IMR-90 (cell line): ENCODE measurements around the gene ZNF273. TPM values are rescaled to one million over a fixed set of nuclear protein-coding genes. Genes with fewer than 3 reads are reported as not detected.
"Not testable (repeated sequence)": the region's sequence is repeated elsewhere in the genome, so short reads cannot be mapped to it uniquely, and the experiment has no call there.

ENCODE experiments used
- ATAC-seq: fragments of 200-7000 bp; cut with Tn5 transposase; 2 replicates; pipeline ENCODE4 v1.9.1; 2020; ENCODE audit warnings: low read depth, mild to moderate bottlenecking, moderate library complexity
- BruUV-seq: library from RNA; stranded (reverse); fragments of 400-500 nt; replicated peaks from 2 replicates; lab custom pipeline; 2021; lab: Mats Ljungman, UMichigan
- CTCF ChIA-PET: fragments of 300-600 bp; formaldehyde crosslinking; extraction: SDS; loops from one replicate; lab custom pipeline; 2021; ENCODE audit warnings: antibody characterized with exemption; lab: Yijun Ruan, JAX
- POLR2A ChIA-PET: fragments of 300-600 bp; sonication (Branson Sonifier 250); formaldehyde crosslinking; loops from one replicate; lab custom pipeline; 2022; ENCODE audit warnings: antibody characterized with exemption; ENCODE audit not compliant: unreplicated experiment; lab: Charles Lee
- DNase-seq: peaks from one replicate; pipeline ENCODE4 v3.0.0; 2013
- H2AFZ ChIP-seq: replicated peaks from 2 replicates; pipeline ENCODE3; 2013; ENCODE audit warnings: low read length, mild to moderate bottlenecking; ENCODE audit not compliant: poor library complexity
- H2AK5ac ChIP-seq: 2 replicates; pipeline ENCODE4 v1.6.1; 2013; ENCODE audit warnings: low read depth, low read length, inconsistent platforms
- H2AK9ac ChIP-seq: replicated peaks from 2 replicates; pipeline ENCODE3; 2013; ENCODE audit warnings: mild to moderate bottlenecking, low read depth, low read length, moderate library complexity; ENCODE audit not compliant: poor library complexity
- H2BK120ac ChIP-seq: 2 replicates; pipeline ENCODE4 v1.6.1; 2013; ENCODE audit warnings: low read depth, low read length, inconsistent platforms
- H2BK15ac ChIP-seq: 3 replicates; pipeline ENCODE4 v1.6.1; 2013; ENCODE audit warnings: low read depth, low read length, inconsistent platforms
- H2BK20ac ChIP-seq: 2 replicates; pipeline ENCODE4 v1.6.1; 2013; ENCODE audit warnings: low read depth, mild to moderate bottlenecking, inconsistent platforms, low read length, moderate library complexity
- H2BK5ac ChIP-seq: 2 replicates; pipeline ENCODE4 v1.6.1; 2013; ENCODE audit warnings: mild to moderate bottlenecking, low read depth, low read length, inconsistent platforms; ENCODE audit not compliant: poor library complexity, severe bottlenecking
- H3K14ac ChIP-seq: replicated peaks from 2 replicates; pipeline ENCODE4 v1.6.1; 2013; ENCODE audit warnings: low read depth, low read length, inconsistent platforms
- H3K18ac ChIP-seq: 2 replicates; pipeline ENCODE4 v1.6.1; 2013; ENCODE audit warnings: low read depth, low read length, control low read depth
- H3K23ac ChIP-seq: 2 replicates; pipeline ENCODE4 v1.6.1; 2013; ENCODE audit warnings: low read depth, low read length, inconsistent platforms
- H3K27ac ChIP-seq: 2 replicates; pipeline ENCODE4 v1.5.1; 2013; ENCODE audit warnings: mild to moderate bottlenecking, control low read depth, low read length; ENCODE audit not compliant: insufficient read depth
- H3K27me3 ChIP-seq: 2 replicates; pipeline ENCODE4 v1.6.1; 2013; ENCODE audit warnings: low read length; ENCODE audit not compliant: control insufficient read depth, insufficient read depth
- H3K36me3 ChIP-seq: 2 replicates; pipeline ENCODE4 v1.6.1; 2013; ENCODE audit warnings: low read length, mixed read lengths; ENCODE audit not compliant: control insufficient read depth, insufficient read depth
- H3K4ac ChIP-seq: 2 replicates; pipeline ENCODE4 v1.6.1; 2013; ENCODE audit warnings: low read depth, low read length, inconsistent platforms
- H3K4me1 ChIP-seq: 2 replicates; pipeline ENCODE4 v1.6.1; 2013; ENCODE audit warnings: low read length, mixed read lengths; ENCODE audit not compliant: control insufficient read depth, insufficient read depth
- H3K4me2 ChIP-seq: 2 replicates; pipeline ENCODE4 v1.6.1; 2013; ENCODE audit warnings: low read depth, mild to moderate bottlenecking, control low read depth, low read length, moderate library complexity
- H3K4me3 ChIP-seq: 2 replicates; pipeline ENCODE4 v1.5.1; 2013; ENCODE audit warnings: low read depth, mild to moderate bottlenecking, control low read depth, low read length, moderate library complexity; ENCODE audit not compliant: insufficient read depth
- H3K56ac ChIP-seq: 2 replicates; pipeline ENCODE4 v1.6.1; 2013; ENCODE audit warnings: low read length, inconsistent platforms; ENCODE audit not compliant: insufficient read depth; ENCODE audit errors: extremely low read depth
- H3K79me1 ChIP-seq, 2 experiments: 2 replicates each; pipeline ENCODE4 v1.6.1; 2013; ENCODE audit warnings: low read length in 2 of 2, inconsistent platforms in 1 of 2, low read depth in 1 of 2
- H3K9ac ChIP-seq: 2 replicates; pipeline ENCODE4 v1.6.1; 2013; ENCODE audit warnings: low read depth, low read length, control low read depth
- H3K9me1 ChIP-seq: 2 replicates; pipeline ENCODE4 v1.6.1; 2013; ENCODE audit warnings: low read length, inconsistent platforms; ENCODE audit not compliant: insufficient read depth
- H3K9me3 ChIP-seq: 2 replicates; pipeline ENCODE4 v1.6.1; 2013; ENCODE audit warnings: low read length; ENCODE audit not compliant: control insufficient read depth, insufficient read depth
- H4K20me1 ChIP-seq: 2 replicates; pipeline ENCODE4 v1.6.1; 2013; ENCODE audit warnings: low read length, inconsistent platforms; ENCODE audit not compliant: insufficient read depth
- H4K5ac ChIP-seq: 2 replicates; pipeline ENCODE4 v1.6.1; 2013; ENCODE audit warnings: mild to moderate bottlenecking, low read depth, low read length, control low read depth
- H4K8ac ChIP-seq, 2 experiments: 2 replicates each; pipeline ENCODE4 v1.6.1; 2013; ENCODE audit warnings: low read depth in 2 of 2, low read length in 2 of 2, control low read depth in 1 of 2, inconsistent platforms in 1 of 2
- H4K91ac ChIP-seq: 2 replicates; pipeline ENCODE4 v1.6.1; 2013; ENCODE audit warnings: low read depth, low read length, inconsistent platforms; ENCODE audit not compliant: insufficient read depth
- WGBS, 2 experiments: methylation state at CpG; one replicate each; pipeline versions ENCODE4 v1.1.5 to v1.1.7; 2013; ENCODE audit warnings: missing lambda C conversion rate in 2 of 2; ENCODE audit not compliant: insufficient read length in 1 of 2; ENCODE audit errors: extremely low coverage in 2 of 2; 5-methylcytosine and 5-hydroxymethylcytosine counted together
- dilution Hi-C: fragments of 300-500 bp; cut with HindIII; formaldehyde crosslinking; loops from one replicate; pipeline ENCODE4 v1.14.3; 2018; ENCODE audit warnings: low sequenced_read_pairs; ENCODE audit not compliant: unreplicated experiment
- in situ Hi-C: fragments of 300-500 bp; cut with MboI; formaldehyde crosslinking; loops from 3 replicates; pipeline ENCODE4 v1.14.3; 2019; ENCODE audit warnings: low sequenced_read_pairs, inconsistent platforms, mixed read lengths
- intact Hi-C: fragments of 100-400 bp; cut with micrococcal nuclease; formaldehyde crosslinking; loops from 2 replicates; pipeline ENCODE4 v1.10.0; 2022
- polyA plus RNA-seq, 3 experiments: library from polyadenylated mRNA; depleted of rRNA; stranded (reverse); fragments of >200 nt; gene quantifications; 2 replicates each; pipeline ENCODE4 v1.2.3, GENCODE V29; 2012; ENCODE audit warnings: low replicate concordance in 1 of 3
- total RNA-seq: library from RNA; depleted of rRNA; stranded (reverse); fragments of >200 nt; gene quantifications from 2 replicates; pipeline ENCODE4 v1.2.3, GENCODE V29; 2012

Gene ZNF273
- total and polyA plus RNA-seq, 2 of the 4 experiments (the other 2 are of a cell fraction): 1.5 to 2.7 TPM

DNA sequence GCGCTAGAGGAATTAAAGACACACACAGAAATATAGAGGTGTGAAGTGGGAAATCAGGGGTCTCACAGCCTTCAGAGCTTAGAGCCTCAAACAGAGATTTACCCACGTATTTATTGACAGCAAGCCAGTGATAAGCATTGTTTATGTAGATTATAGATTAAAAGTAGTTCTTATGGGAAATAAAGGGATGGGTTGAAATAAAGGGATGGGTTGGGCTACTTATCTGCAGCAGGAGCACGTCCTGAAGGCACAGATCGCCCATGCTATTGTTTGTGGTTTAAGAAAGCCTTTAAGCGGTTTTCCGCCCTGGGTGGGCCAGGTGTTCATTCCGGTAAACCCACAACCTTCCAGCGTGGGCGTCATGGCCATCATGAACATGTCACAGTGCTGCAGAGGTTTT lies 12.2 kb downstream of the ZNF273 start:
- H3K18ac ChIP-seq, H3K27ac ChIP-seq, H3K36me3 ChIP-seq, H3K56ac ChIP-seq, H4K5ac ChIP-seq, H4K91ac ChIP-seq, H3K23ac ChIP-seq, H2BK20ac ChIP-seq, H2AK5ac ChIP-seq, H2AFZ ChIP-seq, H2BK15ac ChIP-seq, CTCF ChIA-PET, intact Hi-C loops, in situ Hi-C loops, H2BK120ac ChIP-seq, DNase-seq, H3K9me1 ChIP-seq, BruUV-seq, H3K4me2 ChIP-seq, H2AK9ac ChIP-seq, dilution Hi-C loops, H4K8ac ChIP-seq, H3K27me3 ChIP-seq, ATAC-seq, H3K9ac ChIP-seq, H2BK5ac ChIP-seq, H3K4ac ChIP-seq, H3K9me3 ChIP-seq, H3K4me1 ChIP-seq, POLR2A ChIA-PET, H3K4me3 ChIP-seq, H4K20me1 ChIP-seq, H3K14ac ChIP-seq: not testable (repeated sequence)
- H3K79me1 ChIP-seq: peaks cover 2 to 12% of the 10 kb centered on the region in 2 experiments; a peak in 3 of 4 replicates
- WGBS, 2 experiments: no CpG with 5 or more reads among the region's 9 CpGs

DNA sequence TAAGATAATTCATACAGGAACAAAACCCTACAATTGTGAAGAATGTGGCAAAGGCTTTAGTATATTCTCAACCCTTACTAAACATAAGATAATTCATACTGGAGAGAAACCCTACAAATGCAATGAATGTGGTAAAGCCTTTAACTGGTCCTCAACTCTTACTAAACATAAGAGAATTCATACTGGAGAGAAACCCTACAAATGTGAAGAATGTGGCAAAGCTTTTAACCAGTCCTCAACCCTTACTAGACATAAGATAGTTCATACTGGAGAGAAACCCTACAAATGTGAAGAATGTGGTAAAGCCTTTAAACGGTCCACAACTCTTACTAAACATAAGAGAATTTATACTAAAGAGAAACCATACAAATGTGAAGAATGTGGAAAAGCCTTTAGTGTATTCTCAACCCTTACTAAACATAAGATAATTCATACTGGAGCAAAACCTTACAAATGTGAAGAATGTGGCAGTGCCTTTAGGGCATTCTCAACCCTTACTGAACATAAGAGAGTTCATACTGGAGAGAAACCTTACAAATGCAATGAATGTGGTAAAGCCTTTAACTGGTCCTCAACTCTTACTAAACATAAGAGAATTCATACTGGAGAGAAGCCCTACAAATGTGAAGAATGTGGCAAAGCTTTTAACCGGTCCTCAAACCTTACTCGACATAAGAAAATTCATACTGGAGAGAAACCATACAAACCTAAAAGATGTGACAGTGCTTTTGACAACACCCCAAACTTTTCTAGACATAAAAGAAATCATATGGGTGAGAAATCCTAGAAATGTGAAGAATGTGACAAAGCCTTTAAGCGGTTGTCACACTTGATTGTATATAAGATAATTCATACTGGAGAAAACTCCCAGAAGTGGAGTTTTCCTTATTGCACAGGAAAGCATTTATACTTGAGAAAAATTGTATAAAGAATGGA lies 25.4 kb downstream of the ZNF273 start:
- H2BK5ac ChIP-seq, dilution Hi-C loops, in situ Hi-C loops, H3K4me3 ChIP-seq, H3K56ac ChIP-seq, H4K8ac ChIP-seq, H3K27ac ChIP-seq, H2BK20ac ChIP-seq, H3K18ac ChIP-seq, H2BK120ac ChIP-seq, H3K27me3 ChIP-seq, intact Hi-C loops, H3K36me3 ChIP-seq, H3K4ac ChIP-seq, H3K14ac ChIP-seq, ATAC-seq, H2AK9ac ChIP-seq, H2AFZ ChIP-seq, H3K4me2 ChIP-seq, H2AK5ac ChIP-seq, H3K79me1 ChIP-seq, H4K5ac ChIP-seq, BruUV-seq, H3K9me1 ChIP-seq, H4K20me1 ChIP-seq, H3K4me1 ChIP-seq, POLR2A ChIA-PET, H3K23ac ChIP-seq, CTCF ChIA-PET, H3K9ac ChIP-seq, DNase-seq, H2BK15ac ChIP-seq, H4K91ac ChIP-seq: not testable (repeated sequence)
- no CpG with 5 or more reads among the region's 4 CpGs for WGBS, 2 experiments
- H3K9me3 ChIP-seq: peaks cover 13% of the 10 kb centered on the region
